Loucy (cell line): ENCODE results near the gene CORO2B.
"Not testable (repeated sequence)": the region's sequence is repeated elsewhere in the genome, so short reads cannot be mapped to it uniquely, and the experiment has no call there.

ENCODE experiments used
- H2AFZ ChIP-seq: fragments of 200-600 bp; sonication (generic); 2 replicates; pipeline ENCODE4 v1.6.0; 2016; ENCODE audit warnings: antibody characterized with exemption, mild to moderate bottlenecking, low read length, moderate library complexity
- H3F3A ChIP-seq: fragments of 200-600 bp; 2 replicates; pipeline ENCODE4 v1.6.0; 2016; ENCODE audit warnings: antibody characterized with exemption, low read depth, mild to moderate bottlenecking
- H3K27me3 ChIP-seq: fragments of 200-600 bp; sonication (generic); 2 replicates; pipeline ENCODE4 v1.6.1; 2014; ENCODE audit warnings: low read length, mild to moderate bottlenecking; ENCODE audit not compliant: insufficient read depth, poor library complexity, severe bottlenecking
- H3K36me3 ChIP-seq: fragments of 200-600 bp; sonication (generic); 2 replicates; pipeline ENCODE4 v1.6.1; 2016; ENCODE audit warnings: low read length; ENCODE audit not compliant: insufficient read depth
- H3K4me1 ChIP-seq: fragments of 200-600 bp; sonication (generic); 2 replicates; pipeline ENCODE4 v1.5.1; 2014; ENCODE audit warnings: low read length, mild to moderate bottlenecking; ENCODE audit not compliant: insufficient read depth, poor library complexity, severe bottlenecking
- H3K4me2 ChIP-seq: fragments of 200-600 bp; sonication (generic); 2 replicates; pipeline ENCODE4 v1.6.0; 2014; ENCODE audit warnings: antibody characterized with exemption, low read length, low read depth, mild to moderate bottlenecking; ENCODE audit not compliant: poor library complexity, severe bottlenecking
- H3K4me3 ChIP-seq: fragments of 200-600 bp; sonication (generic); 2 replicates; pipeline ENCODE4 v1.5.1; 2014; ENCODE audit warnings: low read length, mild to moderate bottlenecking, mixed read lengths; ENCODE audit not compliant: poor library complexity, severe bottlenecking
- H3K79me2 ChIP-seq: fragments of 200-600 bp; sonication (generic); 2 replicates; pipeline ENCODE4 v1.6.1; 2014; ENCODE audit warnings: low read length; ENCODE audit not compliant: insufficient read depth
- H3K9ac ChIP-seq: fragments of 200-600 bp; sonication (generic); 2 replicates; pipeline ENCODE4 v1.6.0; 2014; ENCODE audit warnings: mild to moderate bottlenecking, low read depth, low read length, moderate library complexity; ENCODE audit not compliant: poor library complexity, severe bottlenecking
- H3K9me2 ChIP-seq: fragments of 200-600 bp; sonication (generic); replicated peaks from 2 replicates; pipeline ENCODE4 v1.6.1; 2016; ENCODE audit warnings: low read depth, low read length, mixed read lengths
- H3K9me3 ChIP-seq: fragments of 200-600 bp; sonication (generic); 2 replicates; pipeline ENCODE4 v1.6.1; 2014; ENCODE audit warnings: mild to moderate bottlenecking, antibody characterized with exemption, low read length, low read depth; ENCODE audit not compliant: insufficient read depth
- H4K20me1 ChIP-seq: fragments of 200-600 bp; sonication (generic); 2 replicates; pipeline ENCODE4 v1.6.0; 2014; ENCODE audit warnings: antibody characterized with exemption, low read length, mild to moderate bottlenecking; ENCODE audit not compliant: insufficient read depth, poor library complexity, severe bottlenecking
- CTCF ChIP-seq: fragments of 200-600 bp; sonication (generic); conservative IDR thresholded peaks from 2 replicates; pipeline ENCODE4 v1.5.1; 2014; ENCODE audit warnings: mild to moderate bottlenecking, antibody characterized with exemption, low read length
- EZH2phosphoT487 ChIP-seq: fragments of 200-600 bp; IDR thresholded peaks from 2 replicates; pipeline ENCODE4 v1.6.1; 2018; ENCODE audit warnings: antibody characterized with exemption, mild to moderate bottlenecking, moderate library complexity, borderline replicate concordance

Gene CORO2B

GRCh38 chr15:68603216-68603595, 24.4 kb downstream of the CORO2B start:
- H4K20me1 ChIP-seq = no peaks in the 10 kb centered on the region
- TF ChIP-seq CTCF = no peak
- no peak for TF ChIP-seq EZH2phosphoT487
- H3K79me2 ChIP-seq = no peaks in the 10 kb centered on the region

GRCh38 chr15:68603951-68604350, 25.2 kb downstream of the CORO2B start:
- Histone ChIP-seq H3K9ac (no peak overlapping the region), H4K20me1 (no peaks in the 10 kb centered on the region), H3F3A (no peaks in the 10 kb centered on the region), H3K36me3 (no peaks in the 10 kb centered on the region), H3K4me1 (no peaks in the 10 kb centered on the region), H3K4me3 (no peak overlapping the region), H3K27me3 (no peaks in the 10 kb centered on the region), H2AFZ (no peak overlapping the region), H3K79me2 (no peaks in the 10 kb centered on the region), H3K9me2 (no peaks in the 10 kb centered on the region), H3K9me3 (no peaks in the 10 kb centered on the region), H3K4me2 (no peak overlapping the region)
- TF ChIP-seq EZH2phosphoT487 = no peak
- TF ChIP-seq CTCF = no peak

More at GRCh38 chr15:68603216-68603595, 24.4 kb downstream of the CORO2B start:
- Histone ChIP-seq H3F3A (no peaks in the 10 kb centered on the region), H3K27me3 (no peaks in the 10 kb centered on the region), H3K9me3 (no peaks in the 10 kb centered on the region), H3K4me1 (no peaks in the 10 kb centered on the region), H2AFZ (no peak overlapping the region), H3K9ac (no peak overlapping the region), H3K36me3 (no peaks in the 10 kb centered on the region), H3K4me3 (no peak overlapping the region), H3K9me2 (no peaks in the 10 kb centered on the region), H3K4me2 (no peak overlapping the region)

- not testable (repeated sequence) for H3K9me2 ChIP-seq, H3F3A ChIP-seq, H3K9ac ChIP-seq, H4K20me1 ChIP-seq, H3K27me3 ChIP-seq, H3K4me1 ChIP-seq, H3K36me3 ChIP-seq, H3K4me3 ChIP-seq, H3K4me2 ChIP-seq, H2AFZ ChIP-seq, H3K9me3 ChIP-seq, H3K79me2 ChIP-seq
Observed at GRCh38 chr15:68604840-68605478, 26.2 kb downstream of the CORO2B start.

- no peaks in the 10 kb centered on the region for H4K20me1 ChIP-seq
- H3K9me3 ChIP-seq = no peaks in the 10 kb centered on the region
- no peaks in the 10 kb centered on the region for H3K79me2 ChIP-seq
- H3K27me3 ChIP-seq = no peaks in the 10 kb centered on the region
- H3K36me3 ChIP-seq = no peaks in the 10 kb centered on the region
- H3K9ac ChIP-seq = no peak overlapping the region
- H3K4me2 ChIP-seq = no peak overlapping the region
- no peaks in the 10 kb centered on the region for H3F3A ChIP-seq
- H2AFZ ChIP-seq = no peak overlapping the region
- H3K4me1 ChIP-seq = no peaks in the 10 kb centered on the region
- no peak for TF ChIP-seq EZH2phosphoT487
- no peak for TF ChIP-seq CTCF
- no peak overlapping the region for H3K4me3 ChIP-seq
- H3K9me2 ChIP-seq = no peaks in the 10 kb centered on the region
Observed at GRCh38 chr15:68606375-68606774, 27.6 kb downstream of the CORO2B start.
